SK-N-SH treated with all-trans-retinoic acid at 6 μM for 48 hours (cell line): ENCODE data around the gene SYNJ2.

Experiments used
- ATAC-seq: fragments of 200-7000 bp; cut with Tn5 transposase; 3 replicates; pipeline ENCODE4 v1.9.1; 2020; ENCODE audit warnings: mild to moderate bottlenecking, moderate library complexity
- CSDC2 ChIP-seq: fragments of 250-450 bp; sonication (Bioruptor Pico); IDR thresholded peaks from 2 replicates; pipeline ENCODE4 v1.5.0; 2020; ENCODE audit warnings: mild to moderate bottlenecking, moderate library complexity
- GLIS3 ChIP-seq: fragments of 250-450 bp; sonication (Bioruptor Pico); IDR thresholded peaks from 2 replicates; pipeline ENCODE4 v1.5.0; 2020; ENCODE audit warnings: mild to moderate bottlenecking, moderate library complexity
- ISL1 ChIP-seq: fragments of 250-450 bp; sonication (Bioruptor Pico); IDR thresholded peaks from 2 replicates; pipeline ENCODE4 v2.1.2; 2022; ENCODE audit warnings: mild to moderate bottlenecking, moderate library complexity
- OSR1 ChIP-seq: fragments of 250-450 bp; sonication (Bioruptor Pico); IDR thresholded peaks from 2 replicates; pipeline ENCODE4 v1.8.0; 2022; ENCODE audit warnings: moderate library complexity, mild to moderate bottlenecking, inconsistent platforms
- PPARA ChIP-seq: fragments of 250-450 bp; sonication (Bioruptor Pico); IDR thresholded peaks from 2 replicates; pipeline ENCODE4 v1.5.0; 2020; ENCODE audit warnings: mild to moderate bottlenecking, borderline replicate concordance
- RARB ChIP-seq: fragments of 250-450 bp; sonication (Bioruptor Pico); IDR thresholded peaks from 2 replicates; pipeline ENCODE4 v1.8.0; 2021; ENCODE audit warnings: mild to moderate bottlenecking, moderate library complexity
- SNAI2 ChIP-seq: fragments of 250-450 bp; sonication (Bioruptor Pico); IDR thresholded peaks from 2 replicates; pipeline ENCODE4 v1.5.0; 2020; ENCODE audit warnings: mild to moderate bottlenecking, moderate library complexity
- TCF4 ChIP-seq: fragments of 250-450 bp; sonication (Bioruptor Pico); IDR thresholded peaks from 2 replicates; pipeline ENCODE4 v1.8.0; 2021; ENCODE audit warnings: mild to moderate bottlenecking, moderate library complexity, borderline replicate concordance
- TOX ChIP-seq: fragments of 250-450 bp; sonication (Bioruptor Pico); IDR thresholded peaks from 2 replicates; pipeline ENCODE4 v1.8.0; 2021; ENCODE audit warnings: mild to moderate bottlenecking, moderate library complexity, borderline replicate concordance
- ZC3H10 ChIP-seq: fragments of 250-450 bp; sonication (Bioruptor Pico); IDR thresholded peaks from 2 replicates; pipeline ENCODE4 v1.5.1; 2021; ENCODE audit warnings: mild to moderate bottlenecking, moderate library complexity
- ZFP3 ChIP-seq: fragments of 250-450 bp; sonication (Bioruptor Pico); IDR thresholded peaks from 2 replicates; pipeline ENCODE4 v1.5.0; 2020; ENCODE audit warnings: mild to moderate bottlenecking, moderate library complexity
- ZNF565 ChIP-seq: fragments of 450-650 bp; formaldehyde crosslinking; conservative IDR thresholded peaks from 2 replicates; pipeline ENCODE4 v1.5.0; 2020; ENCODE audit warnings: low read depth, mild to moderate bottlenecking, moderate library complexity
- ZNF70 ChIP-seq: fragments of 450-650 bp; formaldehyde crosslinking; IDR thresholded peaks from 2 replicates; pipeline ENCODE4 v1.5.0; 2020; ENCODE audit warnings: mild to moderate bottlenecking, moderate library complexity
- ZNF8 ChIP-seq: fragments of 450-650 bp; formaldehyde crosslinking; IDR thresholded peaks from 2 replicates; pipeline ENCODE4 v1.5.0; 2020; ENCODE audit warnings: mild to moderate bottlenecking, moderate library complexity
- TF ChIP-seq, protein P1 (sequence below): fragments of 250-450 bp; sonication (Bioruptor Pico); IDR thresholded peaks from 2 replicates; pipeline ENCODE4 v1.5.1; 2021; ENCODE audit warnings: mild to moderate bottlenecking, moderate library complexity
- TF ChIP-seq, protein P2 (sequence below): fragments of 250-450 bp; sonication (Bioruptor Pico); IDR thresholded peaks from 2 replicates; pipeline ENCODE4 v1.8.0; 2021; ENCODE audit warnings: low read depth, mild to moderate bottlenecking, moderate library complexity, borderline replicate concordance
- TF ChIP-seq, protein P3 (sequence below): fragments of 250-450 bp; sonication (Bioruptor Pico); IDR thresholded peaks from 2 replicates; pipeline ENCODE4 v1.5.0; 2020; ENCODE audit warnings: mild to moderate bottlenecking, moderate library complexity
- TF ChIP-seq, protein P4 (sequence below): fragments of 250-450 bp; sonication (Bioruptor Pico); IDR thresholded peaks from 2 replicates; pipeline ENCODE4 v1.5.1; 2020; ENCODE audit warnings: low read depth, mild to moderate bottlenecking, moderate library complexity

Gene SYNJ2

DNA sequence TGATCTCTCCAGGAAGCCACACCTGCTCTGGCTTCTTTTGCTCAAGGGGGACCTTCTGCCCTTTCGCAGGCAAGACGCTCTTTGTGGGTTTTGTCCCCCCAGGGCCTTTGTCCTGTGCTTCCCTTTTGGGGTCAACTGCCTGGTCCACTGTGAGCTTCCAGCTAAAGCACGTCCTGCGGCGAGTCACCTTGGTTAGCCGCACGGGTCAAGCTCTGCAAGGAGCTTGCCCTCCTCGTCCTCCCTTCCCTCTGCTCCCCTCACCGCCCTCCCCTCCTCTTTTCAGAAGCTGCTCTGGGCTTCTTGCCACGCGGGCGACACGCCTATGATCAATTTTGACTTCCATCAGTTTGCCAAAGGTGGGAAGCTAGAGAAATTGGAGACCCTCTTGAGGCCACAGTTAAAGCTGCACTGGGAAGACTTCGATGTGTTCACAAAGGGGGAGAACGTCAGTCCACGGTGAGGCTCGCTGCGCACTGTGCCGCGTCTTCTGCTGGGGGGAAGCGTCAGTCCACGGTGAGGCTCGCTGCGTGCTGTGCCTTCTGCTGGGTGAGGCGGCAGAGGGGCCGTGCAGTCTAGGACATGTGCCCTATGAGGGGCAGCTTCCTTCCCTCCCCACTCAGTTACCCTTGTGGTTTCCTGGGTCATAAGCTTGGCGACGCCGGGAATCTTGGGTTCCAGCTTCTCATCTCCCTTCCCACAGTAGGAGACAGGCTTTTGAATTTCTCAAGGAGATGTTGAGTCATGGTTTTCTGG lies 80.2 kb downstream of the SYNJ2 start:
- no peak for TF ChIP-seq PPARA (CRISPR knock-in tag)
- TF ChIP-seq, protein P1, sequence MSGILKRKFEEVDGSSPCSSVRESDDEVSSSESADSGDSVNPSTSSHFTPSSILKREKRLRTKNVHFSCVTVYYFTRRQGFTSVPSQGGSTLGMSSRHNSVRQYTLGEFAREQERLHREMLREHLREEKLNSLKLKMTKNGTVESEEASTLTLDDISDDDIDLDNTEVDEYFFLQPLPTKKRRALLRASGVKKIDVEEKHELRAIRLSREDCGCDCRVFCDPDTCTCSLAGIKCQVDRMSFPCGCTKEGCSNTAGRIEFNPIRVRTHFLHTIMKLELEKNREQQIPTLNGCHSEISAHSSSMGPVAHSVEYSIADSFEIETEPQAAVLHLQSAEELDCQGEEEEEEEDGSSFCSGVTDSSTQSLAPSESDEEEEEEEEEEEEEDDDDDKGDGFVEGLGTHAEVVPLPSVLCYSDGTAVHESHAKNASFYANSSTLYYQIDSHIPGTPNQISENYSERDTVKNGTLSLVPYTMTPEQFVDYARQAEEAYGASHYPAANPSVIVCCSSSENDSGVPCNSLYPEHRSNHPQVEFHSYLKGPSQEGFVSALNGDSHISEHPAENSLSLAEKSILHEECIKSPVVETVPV (CRISPR knock-in tag): no peak
- TF ChIP-seq, all 23 proteins: peak for 0

DNA sequence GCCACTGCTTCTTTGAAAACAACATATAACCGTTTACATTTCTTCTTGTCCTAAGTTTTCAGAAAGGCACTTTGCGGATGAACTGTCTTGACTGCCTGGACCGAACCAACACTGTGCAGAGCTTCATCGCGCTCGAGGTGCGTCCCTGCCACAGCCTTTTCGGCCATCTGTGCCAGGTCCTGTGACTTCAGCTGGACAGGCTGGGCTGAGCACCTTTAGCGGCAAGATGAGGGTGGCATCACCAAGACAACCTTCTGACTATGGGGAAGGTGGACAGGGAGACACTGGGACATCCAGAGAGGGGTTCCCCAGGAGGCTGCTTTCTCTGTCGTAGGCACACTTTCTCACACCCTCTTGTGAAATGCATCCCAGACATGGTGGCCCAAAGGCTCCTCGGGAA lies 82.1 kb downstream of the SYNJ2 start:
- ATAC-seq: no peak

More for the DNA sequence above, 80.2 kb downstream of the SYNJ2 start:
- no peak for ATAC-seq

DNA sequence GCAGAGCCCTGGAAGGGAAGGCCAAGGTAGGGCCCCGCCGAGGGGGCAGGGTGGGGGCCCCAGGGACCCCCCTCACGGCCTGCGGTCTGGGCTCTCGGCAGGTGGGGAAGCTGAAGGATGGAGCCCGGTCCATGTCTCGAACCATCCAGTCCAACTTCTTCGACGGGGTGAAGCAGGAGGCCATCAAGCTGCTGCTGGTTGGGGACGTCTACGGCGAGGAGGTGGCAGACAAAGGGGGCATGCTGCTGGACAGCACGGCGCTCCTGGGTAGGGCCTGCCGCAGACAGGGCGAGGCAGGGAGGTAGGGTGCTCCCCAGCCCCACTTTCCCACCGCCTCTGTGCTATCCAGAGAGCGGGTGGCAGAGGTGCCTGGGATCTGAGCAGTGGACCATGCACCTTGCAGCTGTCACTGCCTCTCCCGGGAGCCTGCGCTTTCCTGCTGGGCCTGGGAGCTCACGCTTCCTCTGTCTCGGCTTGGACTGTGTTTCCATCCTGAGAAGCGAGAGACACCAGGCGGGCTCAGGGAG lies 83.1 kb downstream of the SYNJ2 start:
- TF ChIP-seq ZNF70 (CRISPR knock-in tag) (no peak), SNAI2 (CRISPR knock-in tag) (no peak), ZNF8 (CRISPR knock-in tag) (no peak), GLIS3 (CRISPR knock-in tag) (no peak), RARB (CRISPR knock-in tag) (no peak), ZC3H10 (CRISPR knock-in tag) (no peak), ZNF565 (CRISPR knock-in tag) (no peak), TCF4 (no peak), ZFP3 (no peak), TOX (CRISPR knock-in tag) (no peak), PPARA (CRISPR knock-in tag) (no peak)
- TF ChIP-seq, protein P2, sequence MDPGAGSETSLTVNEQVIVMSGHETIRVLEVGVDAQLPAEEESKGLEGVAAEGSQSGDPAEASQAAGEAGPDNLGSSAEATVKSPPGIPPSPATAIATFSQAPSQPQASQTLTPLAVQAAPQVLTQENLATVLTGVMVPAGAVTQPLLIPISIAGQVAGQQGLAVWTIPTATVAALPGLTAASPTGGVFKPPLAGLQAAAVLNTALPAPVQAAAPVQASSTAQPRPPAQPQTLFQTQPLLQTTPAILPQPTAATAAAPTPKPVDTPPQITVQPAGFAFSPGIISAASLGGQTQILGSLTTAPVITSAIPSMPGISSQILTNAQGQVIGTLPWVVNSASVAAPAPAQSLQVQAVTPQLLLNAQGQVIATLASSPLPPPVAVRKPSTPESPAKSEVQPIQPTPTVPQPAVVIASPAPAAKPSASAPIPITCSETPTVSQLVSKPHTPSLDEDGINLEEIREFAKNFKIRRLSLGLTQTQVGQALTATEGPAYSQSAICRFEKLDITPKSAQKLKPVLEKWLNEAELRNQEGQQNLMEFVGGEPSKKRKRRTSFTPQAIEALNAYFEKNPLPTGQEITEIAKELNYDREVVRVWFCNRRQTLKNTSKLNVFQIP (CRISPR knock-in tag): no peak
- TF ChIP-seq, protein P3, sequence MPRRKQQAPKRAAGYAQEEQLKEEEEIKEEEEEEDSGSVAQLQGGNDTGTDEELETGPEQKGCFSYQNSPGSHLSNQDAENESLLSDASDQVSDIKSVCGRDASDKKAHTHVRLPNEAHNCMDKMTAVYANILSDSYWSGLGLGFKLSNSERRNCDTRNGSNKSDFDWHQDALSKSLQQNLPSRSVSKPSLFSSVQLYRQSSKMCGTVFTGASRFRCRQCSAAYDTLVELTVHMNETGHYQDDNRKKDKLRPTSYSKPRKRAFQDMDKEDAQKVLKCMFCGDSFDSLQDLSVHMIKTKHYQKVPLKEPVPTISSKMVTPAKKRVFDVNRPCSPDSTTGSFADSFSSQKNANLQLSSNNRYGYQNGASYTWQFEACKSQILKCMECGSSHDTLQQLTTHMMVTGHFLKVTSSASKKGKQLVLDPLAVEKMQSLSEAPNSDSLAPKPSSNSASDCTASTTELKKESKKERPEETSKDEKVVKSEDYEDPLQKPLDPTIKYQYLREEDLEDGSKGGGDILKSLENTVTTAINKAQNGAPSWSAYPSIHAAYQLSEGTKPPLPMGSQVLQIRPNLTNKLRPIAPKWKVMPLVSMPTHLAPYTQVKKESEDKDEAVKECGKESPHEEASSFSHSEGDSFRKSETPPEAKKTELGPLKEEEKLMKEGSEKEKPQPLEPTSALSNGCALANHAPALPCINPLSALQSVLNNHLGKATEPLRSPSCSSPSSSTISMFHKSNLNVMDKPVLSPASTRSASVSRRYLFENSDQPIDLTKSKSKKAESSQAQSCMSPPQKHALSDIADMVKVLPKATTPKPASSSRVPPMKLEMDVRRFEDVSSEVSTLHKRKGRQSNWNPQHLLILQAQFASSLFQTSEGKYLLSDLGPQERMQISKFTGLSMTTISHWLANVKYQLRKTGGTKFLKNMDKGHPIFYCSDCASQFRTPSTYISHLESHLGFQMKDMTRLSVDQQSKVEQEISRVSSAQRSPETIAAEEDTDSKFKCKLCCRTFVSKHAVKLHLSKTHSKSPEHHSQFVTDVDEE: no peak
- TF ChIP-seq, protein P4, sequence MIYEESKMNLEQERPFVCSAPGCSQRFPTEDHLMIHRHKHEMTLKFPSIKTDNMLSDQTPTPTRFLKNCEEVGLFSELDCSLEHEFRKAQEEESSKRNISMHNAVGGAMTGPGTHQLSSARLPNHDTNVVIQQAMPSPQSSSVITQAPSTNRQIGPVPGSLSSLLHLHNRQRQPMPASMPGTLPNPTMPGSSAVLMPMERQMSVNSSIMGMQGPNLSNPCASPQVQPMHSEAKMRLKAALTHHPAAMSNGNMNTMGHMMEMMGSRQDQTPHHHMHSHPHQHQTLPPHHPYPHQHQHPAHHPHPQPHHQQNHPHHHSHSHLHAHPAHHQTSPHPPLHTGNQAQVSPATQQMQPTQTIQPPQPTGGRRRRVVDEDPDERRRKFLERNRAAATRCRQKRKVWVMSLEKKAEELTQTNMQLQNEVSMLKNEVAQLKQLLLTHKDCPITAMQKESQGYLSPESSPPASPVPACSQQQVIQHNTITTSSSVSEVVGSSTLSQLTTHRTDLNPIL (CRISPR knock-in tag): no peak
- no peak for ATAC-seq

More for the DNA sequence above, 82.1 kb downstream of the SYNJ2 start:
- TF ChIP-seq SNAI2 (CRISPR knock-in tag) (no peak), GLIS3 (CRISPR knock-in tag) (no peak)

DNA sequence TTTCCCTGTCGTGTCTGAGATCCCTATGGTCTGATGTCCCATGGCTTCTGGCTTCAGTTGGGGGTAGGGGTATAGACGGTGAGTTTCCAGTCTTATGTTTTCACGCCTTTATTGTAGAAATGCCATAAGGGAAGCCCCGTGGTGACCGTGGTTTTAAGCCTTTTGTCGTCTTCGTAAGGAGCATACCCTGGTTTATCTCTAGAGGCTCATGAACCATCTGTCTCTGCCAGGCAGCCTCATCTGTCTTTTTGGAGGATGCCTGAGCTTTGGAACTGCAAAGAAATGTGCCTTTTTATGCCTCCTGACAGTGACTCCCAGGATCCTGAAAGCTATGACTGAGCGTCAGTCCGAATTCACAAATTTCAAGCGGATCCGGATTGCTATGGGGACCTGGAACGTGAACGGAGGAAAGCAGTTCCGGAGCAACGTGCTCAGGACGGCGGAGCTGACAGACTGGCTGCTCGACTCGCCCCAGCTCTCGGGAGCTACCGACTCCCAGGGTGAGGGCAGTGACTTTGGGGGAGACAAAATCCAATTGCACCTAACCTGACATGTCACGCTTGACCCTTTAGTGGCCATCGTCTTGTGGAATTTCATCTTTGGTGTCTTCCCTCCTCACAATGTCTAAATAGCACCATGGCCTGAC lies 84.6 kb downstream of the SYNJ2 start:
- TF ChIP-seq CSDC2: no peak
- TF ChIP-seq ZC3H10 (CRISPR knock-in tag): no peak
- no peak for TF ChIP-seq OSR1 (CRISPR knock-in tag)
- TF ChIP-seq, protein P4 (CRISPR knock-in tag): no peak
- TF ChIP-seq ISL1 (CRISPR knock-in tag): no peak
- TF ChIP-seq ZNF565 (CRISPR knock-in tag): no peak
- no peak for TF ChIP-seq ZNF8 (CRISPR knock-in tag)
- TF ChIP-seq TOX (CRISPR knock-in tag): no peak
- TF ChIP-seq, all 23 proteins: peak for 0
- no peak for ATAC-seq
